Activated CD8-positive, alpha-beta memory T cell treated with anti-CD3 and anti-CD28 coated beads for 36 hours (primary cell): Measurements from ENCODE around the gene TNFAIP3. TPM values are rescaled to one million over a fixed set of nuclear protein-coding genes. Genes with fewer than 3 reads are reported as not detected.

Experiments used
- CTCF ChIA-PET: fragments of 350-600 bp; sonication (Branson Sonifier 250); formaldehyde crosslinking; loops from one replicate; lab custom pipeline; 2021; ENCODE audit warnings: antibody characterized with exemption; lab: Charles Lee
- POLR2A ChIA-PET: fragments of 350-600 bp; sonication (Branson Sonifier 250); formaldehyde crosslinking; loops from one replicate; lab custom pipeline; 2021; ENCODE audit warnings: antibody characterized with exemption; lab: Charles Lee
- total RNA-seq, 2 experiments: library from RNA; stranded (reverse); gene quantifications; one replicate each; pipeline ENCODE4 v1.2.3, GENCODE V29; 2021

Gene TNFAIP3
- total RNA-seq, 2 experiments from 2014 or later, result 229 to 232 TPM

- CTCF ChIA-PET, result interaction anchor here (0.6 kb wide), 1 partner anchor 215 kb away, joined by 3 read pairs; no protein-coding TSS in a partner anchor
- POLR2A ChIA-PET, result no interaction called here
These were observed 53.0 kb downstream of the TNFAIP3 start for GRCh38 chr6:137919837-137920730.

- CTCF ChIA-PET, result no interaction called here
- POLR2A ChIA-PET, result no interaction called here
These were observed 54.8 kb downstream of the TNFAIP3 start for GRCh38 chr6:137921823-137922222.

GRCh38 chr6:137923866-137924653 lies 57.0 kb downstream of the TNFAIP3 start:
- ChIA-PET CTCF (interaction anchor here (1.0 to 1.2 kb wide), 3 partner anchors 13 to 47 kb away, joined by 3 to 5 read pairs (median 3); no protein-coding TSS in a partner anchor), POLR2A (no interaction called here)

- CTCF ChIA-PET, result interaction anchor here (1.1 to 3.4 kb wide), 4 partner anchors 15 to 80 kb away, joined by 3 to 10 read pairs (median 4); partner anchors contain the start of gene TNFAIP3
- POLR2A ChIA-PET, result no interaction called here
These were observed 58.2 kb downstream of the TNFAIP3 start for GRCh38 chr6:137925141-137925698.

DNA sequence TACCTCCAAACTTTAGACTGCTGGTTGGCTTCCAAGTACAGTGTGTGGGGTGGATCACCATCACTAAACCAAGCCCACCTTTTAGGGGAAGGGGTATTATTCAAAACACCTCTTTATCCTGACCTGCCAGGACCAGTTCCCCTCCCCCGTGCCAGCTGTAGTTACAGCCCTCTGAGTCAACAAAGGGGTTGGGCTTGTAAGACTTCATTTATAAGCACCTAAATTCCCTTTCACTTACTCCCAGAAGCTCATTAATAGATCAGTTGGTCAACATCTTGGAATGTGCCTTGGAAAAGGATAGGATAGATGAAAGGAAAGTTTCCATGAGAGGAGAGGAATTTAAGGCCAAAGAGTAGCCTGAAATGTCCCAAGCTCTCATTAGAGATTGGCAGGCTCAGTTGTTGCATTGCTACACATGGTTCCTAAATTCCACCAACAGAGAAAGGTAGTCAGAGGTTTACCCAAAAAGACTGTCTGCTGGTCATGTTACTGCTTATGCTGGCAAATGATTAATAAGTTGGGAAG lies 59.2 kb downstream of the TNFAIP3 start:
- POLR2A ChIA-PET, result interaction anchor here (1.0 kb wide), 1 partner anchor 43 kb away, joined by 3 read pairs; no protein-coding TSS in a partner anchor
- CTCF ChIA-PET, result interaction anchor here (1.1 to 3.4 kb wide), 5 partner anchors 16 to 79 kb away, joined by 3 to 10 read pairs (median 5); partner anchors contain the start of gene TNFAIP3

- ChIA-PET POLR2A (interaction anchor here (1.0 kb wide), 1 partner anchor 44 kb away, joined by 3 read pairs; no protein-coding TSS in a partner anchor), CTCF (interaction anchor here (0.7 to 3.4 kb wide), 4 partner anchors 13 to 56 kb away, joined by 3 to 10 read pairs (median 5); no protein-coding TSS in a partner anchor)
These were observed 59.9 kb downstream of the TNFAIP3 start for GRCh38 chr6:137926985-137927384.

- POLR2A ChIA-PET, result interaction anchor here (0.5 to 1.2 kb wide), 4 partner anchors 24 to 103 kb away, joined by 3 to 5 read pairs (median 4); no protein-coding TSS in a partner anchor
These were observed 60.7 kb downstream of the TNFAIP3 start for GRCh38 chr6:137927777-137928218.

GRCh38 chr6:137928286-137928685 lies 61.2 kb downstream of the TNFAIP3 start:
- ChIA-PET CTCF (interaction anchor here (0.7 to 3.4 kb wide), 4 partner anchors 11 to 58 kb away, joined by 4 to 10 read pairs (median 5); no protein-coding TSS in a partner anchor), POLR2A (interaction anchor here (0.7 to 1.2 kb wide), 3 partner anchors 25 to 57 kb away, joined by 3 to 5 read pairs (median 5); no protein-coding TSS in a partner anchor)

More at GRCh38 chr6:137927777-137928218, 60.7 kb downstream of the TNFAIP3 start:
- CTCF ChIA-PET, result interaction anchor here (0.7 to 3.4 kb wide), 4 partner anchors 11 to 57 kb away, joined by 4 to 10 read pairs (median 5); no protein-coding TSS in a partner anchor

DNA sequence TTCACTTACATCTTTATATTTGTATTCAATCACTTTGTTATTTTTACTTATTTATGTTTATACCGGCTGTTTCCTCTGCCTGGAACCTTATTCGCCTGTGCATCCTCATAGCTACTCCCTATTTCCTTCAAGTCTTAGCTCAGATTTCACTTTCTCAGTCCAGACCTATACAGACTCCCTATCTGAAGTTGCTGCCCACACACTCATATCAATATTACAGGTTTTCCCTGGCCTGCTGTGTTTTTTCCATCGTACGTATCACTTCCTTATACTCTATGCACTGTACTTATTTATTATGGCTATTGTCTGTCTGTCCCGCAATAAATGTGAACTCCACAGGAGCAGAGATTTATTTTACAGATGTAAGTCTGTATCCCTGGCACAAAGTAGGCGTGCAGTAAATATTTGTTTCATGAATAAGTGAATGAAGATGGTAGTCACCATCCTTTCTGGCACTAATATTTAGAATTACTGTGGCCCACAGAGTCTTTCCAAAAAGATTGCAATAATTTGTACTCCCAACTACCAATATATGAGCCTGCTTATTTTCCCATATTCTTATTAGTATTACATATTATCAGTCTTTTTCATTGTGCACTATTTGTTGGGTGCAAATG lies 64.9 kb downstream of the TNFAIP3 start:
- ChIA-PET POLR2A (no interaction called here), CTCF (interaction anchor here (0.8 kb wide), 1 partner anchor 71 kb away, joined by 3 read pairs; no protein-coding TSS in a partner anchor)

Other genes starting within 250 kb of the TNFAIP3 start
- 1 to 10 TPM; 9.6 to 10.0 TPM for gene PERP, start 240.2 kb downstream of the TNFAIP3 start, total RNA-seq